ENCODE data around the gene NTNG1. TPM values are rescaled to one million over a fixed set of nuclear protein-coding genes. Genes with fewer than 3 reads are reported as not detected.

The NTNG1 gene
- total and polyA plus RNA-seq, 4 donors: 0.72 to 26.7 (median 3.9) TPM

- TF ChIP-seq, protein P1, sequence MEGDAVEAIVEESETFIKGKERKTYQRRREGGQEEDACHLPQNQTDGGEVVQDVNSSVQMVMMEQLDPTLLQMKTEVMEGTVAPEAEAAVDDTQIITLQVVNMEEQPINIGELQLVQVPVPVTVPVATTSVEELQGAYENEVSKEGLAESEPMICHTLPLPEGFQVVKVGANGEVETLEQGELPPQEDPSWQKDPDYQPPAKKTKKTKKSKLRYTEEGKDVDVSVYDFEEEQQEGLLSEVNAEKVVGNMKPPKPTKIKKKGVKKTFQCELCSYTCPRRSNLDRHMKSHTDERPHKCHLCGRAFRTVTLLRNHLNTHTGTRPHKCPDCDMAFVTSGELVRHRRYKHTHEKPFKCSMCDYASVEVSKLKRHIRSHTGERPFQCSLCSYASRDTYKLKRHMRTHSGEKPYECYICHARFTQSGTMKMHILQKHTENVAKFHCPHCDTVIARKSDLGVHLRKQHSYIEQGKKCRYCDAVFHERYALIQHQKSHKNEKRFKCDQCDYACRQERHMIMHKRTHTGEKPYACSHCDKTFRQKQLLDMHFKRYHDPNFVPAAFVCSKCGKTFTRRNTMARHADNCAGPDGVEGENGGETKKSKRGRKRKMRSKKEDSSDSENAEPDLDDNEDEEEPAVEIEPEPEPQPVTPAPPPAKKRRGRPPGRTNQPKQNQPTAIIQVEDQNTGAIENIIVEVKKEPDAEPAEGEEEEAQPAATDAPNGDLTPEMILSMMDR (IDR thresholded peaks at IDR 0.05; ENCODE audit: control extremely low read depth, extremely low read depth): no peak
- ATAC-seq (ENCODE audit: insufficient read depth, low FRiP score) (no peak), DNase-seq (no peak)
- no peak overlapping the region for H3K27ac ChIP-seq (ENCODE audit: low read depth in 1 of 2, low read length in 1 of 2)
- H3K27me3 ChIP-seq (ENCODE audit: control insufficient read depth in 3 of 3, insufficient read depth in 3 of 3, low read length in 2 of 3): peaks cover 0 to 4% (median 3%) of the 10 kb centered on the region in 3 donors
- no peak overlapping the region for H3K9ac ChIP-seq (ENCODE audit: insufficient read depth in 1 of 2, low read length in 2 of 2)
- no peak overlapping the region for H3K4me3 ChIP-seq
- 71 to 90% methylated on average over 3 of the region's 3 CpGs for WGBS, 2 donors
- peaks cover 0 to 4% (median 0%) of the 10 kb centered on the region in 4 donors for H3K36me3 ChIP-seq (ENCODE audit: control insufficient read depth in 4 of 4, insufficient read depth in 4 of 4, low read length in 4 of 4)
- H3K4me1 ChIP-seq (ENCODE audit: control insufficient read depth in 5 of 5, insufficient read depth in 5 of 5, low read length in 5 of 5): no peaks in the 10 kb centered on the region
- peaks cover 0 to 2% (median 0%) of the 10 kb centered on the region in 4 donors for H3K9me3 ChIP-seq (ENCODE audit: control insufficient read depth in 4 of 4, insufficient read depth in 3 of 4, low read length in 3 of 4)
These were observed 317.1 kb downstream of the NTNG1 start for GRCh38 chr1:107457989-107458388.

- peaks cover 0 to 8% (median 3%) of the 10 kb centered on the region in 3 donors for H3K27me3 ChIP-seq (ENCODE audit: control insufficient read depth in 3 of 3, insufficient read depth in 3 of 3, low read length in 2 of 3)
- 62 to 83% methylated on average over 4 of the region's 4 CpGs for WGBS, 2 donors
- H3K4me1 ChIP-seq (ENCODE audit: control insufficient read depth in 5 of 5, insufficient read depth in 5 of 5, low read length in 5 of 5): no peaks in the 10 kb centered on the region
- H3K4me3 ChIP-seq: no peak overlapping the region
- TF ChIP-seq, protein P1 (IDR thresholded peaks at IDR 0.05; ENCODE audit: control extremely low read depth, extremely low read depth): no peak
- H3K9me3 ChIP-seq (ENCODE audit: control insufficient read depth in 4 of 4, insufficient read depth in 3 of 4, low read length in 3 of 4): peaks cover 0 to 2% (median 0%) of the 10 kb centered on the region in 4 donors
- H3K9ac ChIP-seq (ENCODE audit: insufficient read depth in 1 of 2, low read length in 2 of 2): no peak overlapping the region
- H3K27ac ChIP-seq (ENCODE audit: low read depth in 1 of 2, low read length in 1 of 2): no peak overlapping the region
- DNase-seq: no peak
- peaks cover 0 to 4% (median 0%) of the 10 kb centered on the region in 4 donors for H3K36me3 ChIP-seq (ENCODE audit: control insufficient read depth in 4 of 4, insufficient read depth in 4 of 4, low read length in 4 of 4)
- no peak for ATAC-seq (ENCODE audit: insufficient read depth, low FRiP score)
These were observed 318.5 kb downstream of the NTNG1 start for GRCh38 chr1:107459204-107459904.

GRCh38 chr1:107460035-107460434, 319.2 kb downstream of the NTNG1 start:
- no peak for DNase-seq
- peaks cover 0 to 11% (median 3%) of the 10 kb centered on the region in 3 donors for H3K27me3 ChIP-seq (ENCODE audit: control insufficient read depth in 3 of 3, insufficient read depth in 3 of 3, low read length in 2 of 3)

More at GRCh38 chr1:107460035-107460434, 319.2 kb downstream of the NTNG1 start:
- H3K36me3 ChIP-seq (ENCODE audit: control insufficient read depth in 4 of 4, insufficient read depth in 4 of 4, low read length in 4 of 4): peaks cover 0 to 4% (median 0%) of the 10 kb centered on the region in 4 donors
- no peak overlapping the region for H3K9ac ChIP-seq (ENCODE audit: insufficient read depth in 1 of 2, low read length in 2 of 2)
- ATAC-seq (ENCODE audit: insufficient read depth, low FRiP score): no peak
- TF ChIP-seq, protein P1 (IDR thresholded peaks at IDR 0.05; ENCODE audit: control extremely low read depth, extremely low read depth): no peak
- 86 to 94% methylated on average over 8 of the region's 8 CpGs for WGBS, 2 donors
- no peak overlapping the region for H3K27ac ChIP-seq (ENCODE audit: low read depth in 1 of 2, low read length in 1 of 2)
- no peak overlapping the region for H3K4me3 ChIP-seq
- H3K4me1 ChIP-seq (ENCODE audit: control insufficient read depth in 5 of 5, insufficient read depth in 5 of 5, low read length in 5 of 5): no peaks in the 10 kb centered on the region
- H3K9me3 ChIP-seq (ENCODE audit: control insufficient read depth in 4 of 4, insufficient read depth in 3 of 4, low read length in 3 of 4): peaks cover 0 to 2% (median 0%) of the 10 kb centered on the region in 4 donors
